NCI-H128 (cell line): ENCODE data around the gene LRRC8A.
"Not testable (repeated sequence)": the region's sequence is repeated elsewhere in the genome, so short reads cannot be mapped to it uniquely, and the experiment has no call there.

Source experiments
- DNase-seq: peaks from one replicate; lab custom pipeline; 2025; ENCODE audit not compliant: unreplicated experiment; lab: John Stamatoyannopoulos, UW

Gene LRRC8A

GRCh38 chr9:128881884-128882676 lies at the start of gene LRRC8A, which contains the start of gene KYAT1:
Gene LRRC8A (plus strand): TSS chr9:128882133. CDS start chr9:128907165, 25,032 bp downstream.
Gene KYAT1 (minus strand): TSS chr9:128881950. CDS start chr9:128845405, 36,545 bp downstream.
- DNase-seq: peak; percentile 96

DNA sequence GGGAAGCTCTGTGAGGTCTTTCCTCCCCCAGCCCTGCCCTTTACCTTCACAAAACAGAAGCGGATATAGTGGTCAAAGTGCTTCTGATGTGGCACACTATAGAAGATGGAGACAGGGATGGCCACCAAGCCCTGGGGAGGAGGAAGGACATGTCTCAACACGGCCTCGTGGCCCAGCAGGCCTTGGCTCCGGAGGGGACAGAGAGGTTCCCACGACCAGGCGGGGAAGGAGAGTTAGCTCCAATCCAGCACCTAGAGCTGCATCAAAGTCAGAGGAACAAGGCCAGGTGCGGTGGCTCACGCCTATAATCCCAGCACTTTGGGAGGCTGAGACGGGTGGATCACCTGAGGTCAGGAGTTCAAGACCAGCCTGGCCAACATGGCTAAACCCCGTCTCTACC lies 48.2 kb upstream of the LRRC8A start:
- no peak for DNase-seq

DNA sequence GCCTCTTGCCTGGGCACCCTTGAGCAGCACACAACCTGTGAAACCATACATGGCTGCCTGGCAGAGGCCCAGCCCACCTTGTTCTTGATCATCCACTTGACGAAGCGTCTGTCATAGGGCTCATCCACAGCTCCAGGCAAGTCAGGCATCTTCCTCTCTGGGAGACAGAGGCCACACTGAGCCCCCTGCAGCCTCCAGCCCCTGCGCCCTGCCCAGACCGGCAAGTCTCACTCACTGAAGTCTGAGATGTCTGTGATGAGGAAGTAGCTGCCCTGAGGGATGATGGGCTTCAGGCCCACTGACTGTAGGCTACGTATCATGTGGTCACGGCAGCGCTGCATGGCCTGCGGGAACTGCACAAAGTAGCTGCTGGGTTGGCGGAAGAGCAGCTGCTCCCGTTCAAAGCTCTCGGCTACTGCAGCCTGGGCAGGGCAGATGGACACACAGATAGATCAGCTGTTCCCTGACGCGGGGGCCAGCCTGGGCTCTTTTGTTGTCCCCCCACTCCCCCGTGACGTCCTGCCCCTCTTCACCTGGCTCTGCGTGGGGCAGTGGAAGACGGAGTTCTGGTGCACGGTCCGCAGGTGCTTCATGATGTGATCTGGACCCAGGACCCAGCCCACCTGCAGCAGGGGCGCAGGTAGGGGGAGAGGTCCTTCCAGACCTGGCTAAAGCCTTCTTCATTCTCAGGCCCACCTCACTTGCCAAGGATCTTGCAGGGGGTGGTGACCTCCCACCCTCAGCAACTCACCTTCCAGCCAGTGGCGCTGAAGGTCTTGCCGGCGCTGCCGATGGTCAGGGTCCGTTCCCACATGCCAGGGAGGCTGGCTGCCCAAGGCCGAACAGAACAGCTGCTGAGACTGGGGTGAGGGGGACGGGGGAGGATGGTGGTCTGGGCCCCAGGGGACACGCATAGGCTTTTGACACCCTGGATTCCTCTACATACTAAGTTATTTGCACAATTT lies 46.4 kb upstream of the LRRC8A start:
- DNase-seq: no peak

- no peak for DNase-seq
Measured at GRCh38 chr9:128836509-128837145, 45.3 kb upstream of the LRRC8A start.

DNA sequence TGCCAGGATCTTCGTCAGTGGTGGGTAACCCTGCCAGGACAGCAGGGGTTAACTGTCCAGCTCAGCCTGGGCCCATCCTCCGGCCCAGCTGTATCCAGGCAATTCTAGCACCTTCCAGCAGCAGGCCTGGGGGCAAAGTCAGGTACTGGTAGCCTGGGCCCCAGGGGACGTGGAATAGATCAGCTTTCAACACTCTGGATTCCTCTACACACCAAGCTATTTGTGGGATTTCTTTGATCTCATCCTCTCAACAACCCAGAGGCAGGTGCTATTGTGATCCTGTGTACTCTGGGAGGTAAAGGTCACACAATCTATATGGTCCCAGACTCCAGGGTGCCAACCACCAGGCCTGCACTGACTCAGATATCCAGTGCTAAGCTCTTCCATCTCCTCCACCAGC lies 43.6 kb upstream of the LRRC8A start:
- DNase-seq: no peak

DNA sequence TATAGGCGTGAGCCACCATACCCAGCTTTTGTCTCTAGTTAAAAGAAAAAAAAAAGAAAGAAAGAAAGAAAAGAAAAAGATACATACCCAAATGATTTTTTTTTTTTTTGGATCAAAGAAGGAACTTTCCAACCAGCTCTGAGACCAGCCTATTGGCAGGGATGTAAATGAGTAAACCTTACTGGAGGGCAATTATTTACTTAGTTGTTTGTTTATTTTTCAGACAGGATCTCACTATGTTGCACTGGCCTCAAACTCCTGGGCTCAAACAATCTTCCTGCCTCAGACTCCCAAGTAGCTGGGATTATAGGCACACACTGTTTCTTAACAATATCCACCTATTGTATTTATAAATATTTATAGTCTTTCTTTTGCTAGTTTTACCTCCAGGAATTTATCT lies 41.4 kb upstream of the LRRC8A start:
- DNase-seq: no peak

DNA sequence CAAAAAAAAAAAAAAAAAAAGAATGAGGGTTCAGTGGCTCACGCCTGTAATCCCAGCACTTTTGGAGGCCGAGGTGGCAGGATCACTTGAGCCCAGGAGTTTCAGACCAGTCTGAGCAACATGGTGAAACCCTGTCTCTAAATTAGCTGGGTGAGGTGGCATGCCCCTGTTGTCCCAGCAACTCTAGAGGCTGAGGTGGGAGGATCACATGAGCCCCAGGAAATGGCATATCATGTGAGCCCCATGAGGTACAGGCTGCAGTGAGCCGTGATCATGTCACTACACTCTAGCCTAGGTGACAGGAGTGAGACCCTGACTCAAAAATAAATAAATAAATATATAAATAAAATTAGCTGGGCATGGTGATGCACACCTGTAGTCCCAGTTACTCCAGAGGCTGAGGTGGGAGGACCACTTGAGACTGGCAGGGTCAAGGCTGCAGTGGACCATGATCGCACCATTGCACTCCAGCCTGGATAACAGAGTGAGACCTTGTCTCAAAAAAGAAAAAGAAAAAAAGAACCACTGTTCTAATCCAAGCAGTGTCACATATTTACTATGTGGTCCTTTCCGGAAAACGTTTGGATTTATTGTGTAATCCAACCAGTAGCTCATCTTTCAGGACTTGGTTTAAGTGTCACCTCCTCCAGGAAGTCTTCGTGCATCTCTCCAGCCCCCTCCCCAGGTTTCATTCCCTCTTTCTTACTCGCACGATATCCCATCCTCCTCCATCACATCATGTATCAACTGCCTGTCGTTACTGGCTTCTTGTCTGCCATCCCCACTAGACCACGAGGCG lies 40.0 kb upstream of the LRRC8A start:
- DNase-seq: no peak

- not testable (repeated sequence) for DNase-seq
Measured at GRCh38 chr9:128843171-128843570, 38.8 kb upstream of the LRRC8A start.

GRCh38 chr9:128845186-128845931 lies 36.6 kb upstream of the LRRC8A start:
- no peak for DNase-seq

- no peak for DNase-seq
Measured at GRCh38 chr9:128846680-128847030, 35.3 kb upstream of the LRRC8A start.

- no peak for DNase-seq
Measured at GRCh38 chr9:128847803-128848202, 34.1 kb upstream of the LRRC8A start.

DNA sequence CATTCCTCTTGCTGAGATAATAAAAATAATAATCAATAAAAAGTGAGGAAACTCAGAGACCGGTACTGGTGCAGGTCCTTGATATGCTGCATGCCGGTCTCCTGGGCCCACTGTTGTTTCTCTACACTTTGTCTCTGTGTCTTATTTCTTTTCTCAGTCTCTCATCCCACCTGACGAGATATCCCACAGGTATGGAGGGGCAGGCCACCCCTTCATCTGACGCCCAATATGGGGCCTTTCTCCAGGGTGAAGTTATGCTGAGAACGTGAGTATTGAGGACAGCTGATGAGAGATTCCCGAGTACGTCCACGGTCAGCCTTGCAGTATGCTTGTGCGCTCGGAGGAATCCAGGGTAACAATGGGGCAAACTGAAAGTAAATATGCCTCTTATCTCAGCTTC lies 30.9 kb upstream of the LRRC8A start:
- not testable (repeated sequence) for DNase-seq

DNA sequence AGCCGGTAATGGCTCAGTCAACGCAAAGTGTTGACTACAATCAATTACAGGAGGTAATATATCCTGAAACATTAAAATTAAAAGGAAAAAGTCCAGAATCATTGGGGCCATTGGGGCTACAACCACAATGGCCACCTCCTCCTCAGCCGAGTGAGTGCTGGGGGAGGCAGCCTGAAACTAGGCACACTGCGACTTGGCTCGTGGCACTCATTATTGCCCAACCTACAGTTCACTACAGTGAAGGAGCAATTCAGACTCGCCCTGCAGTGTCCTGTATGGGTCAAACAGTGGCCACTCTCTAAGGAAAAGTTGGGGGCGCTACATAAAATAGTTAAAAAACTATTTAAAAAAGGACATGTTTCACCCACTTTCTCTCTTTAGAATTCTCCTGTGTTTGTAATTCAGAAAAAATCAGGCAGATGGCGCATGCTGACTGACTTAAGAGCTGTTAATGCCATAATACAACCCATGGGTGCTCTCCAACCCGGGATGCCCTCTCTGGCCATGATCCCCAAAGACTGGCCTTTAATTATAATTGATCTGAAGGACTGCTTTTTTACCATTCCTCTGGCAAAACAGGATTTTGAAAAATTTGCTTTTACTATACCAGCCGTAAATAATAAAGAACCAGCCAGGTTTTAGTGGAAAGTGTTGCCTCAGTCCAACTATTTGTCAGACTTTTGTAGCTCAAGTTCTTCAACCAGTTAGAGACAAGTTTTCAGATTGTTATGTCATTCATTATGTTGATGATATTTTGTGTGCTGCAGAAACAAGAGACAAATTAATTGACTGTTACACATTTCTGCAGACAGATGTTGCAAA lies 29.9 kb upstream of the LRRC8A start:
- not testable (repeated sequence) for DNase-seq

- DNase-seq: not testable (repeated sequence)
Measured at GRCh38 chr9:128852646-128853045, 29.3 kb upstream of the LRRC8A start.

DNA sequence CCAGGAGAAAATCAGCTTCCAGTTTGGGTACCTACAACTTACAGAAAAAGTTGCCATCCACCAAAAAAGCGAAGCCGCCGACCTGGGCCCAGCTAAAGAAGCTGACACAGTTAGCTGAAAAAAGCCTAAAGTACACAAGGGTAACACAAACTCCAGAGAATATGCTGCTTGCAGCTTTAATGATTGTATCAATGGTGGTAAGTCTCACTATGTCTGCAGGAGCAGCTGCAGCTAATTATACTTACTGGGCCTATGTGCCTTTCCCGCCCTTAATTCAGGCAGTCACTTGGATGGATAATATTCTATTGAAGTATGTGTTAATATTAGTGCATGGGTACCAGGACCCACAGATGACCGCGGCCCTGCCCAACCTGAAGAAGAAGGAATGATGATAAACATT lies 27.5 kb upstream of the LRRC8A start:
- DNase-seq: not testable (repeated sequence)

DNA sequence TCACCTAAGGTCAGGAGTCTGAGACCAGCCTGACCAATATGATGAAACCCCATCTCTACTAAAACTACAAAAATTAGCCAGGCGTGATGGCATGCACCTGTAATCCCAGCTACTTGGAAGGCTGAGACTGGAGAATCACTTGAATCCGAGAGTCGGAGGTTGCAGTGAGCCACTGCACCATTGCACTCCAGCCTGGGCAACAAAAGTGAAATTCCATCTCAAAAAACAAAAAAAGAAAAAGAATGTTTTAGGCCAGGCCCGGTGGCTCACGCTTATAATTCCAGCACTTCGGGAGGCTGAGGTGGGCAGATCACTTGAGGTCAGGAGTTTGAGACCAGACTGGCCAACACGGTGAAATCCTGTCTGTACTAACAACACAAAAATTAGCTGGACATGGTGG lies 23.5 kb upstream of the LRRC8A start:
- not testable (repeated sequence) for DNase-seq

GRCh38 chr9:128860937-128861336 lies 21.0 kb upstream of the LRRC8A start:
- no peak for DNase-seq

- no peak for DNase-seq
Measured at GRCh38 chr9:128861501-128861900, 20.4 kb upstream of the LRRC8A start.

- no peak for DNase-seq
Measured at GRCh38 chr9:128862401-128862851, 19.5 kb upstream of the LRRC8A start.
